Loucy (cell line): ENCODE results near the gene PLCL2.

ENCODE experiments used
- H2AFZ ChIP-seq: fragments of 200-600 bp; sonication (generic); 2 replicates; pipeline ENCODE4 v1.6.0; 2016; ENCODE audit warnings: antibody characterized with exemption, mild to moderate bottlenecking, low read length, moderate library complexity
- H3F3A ChIP-seq: fragments of 200-600 bp; 2 replicates; pipeline ENCODE4 v1.6.0; 2016; ENCODE audit warnings: antibody characterized with exemption, low read depth, mild to moderate bottlenecking
- H3K27me3 ChIP-seq: fragments of 200-600 bp; sonication (generic); 2 replicates; pipeline ENCODE4 v1.6.1; 2014; ENCODE audit warnings: low read length, mild to moderate bottlenecking; ENCODE audit not compliant: insufficient read depth, poor library complexity, severe bottlenecking
- H3K36me3 ChIP-seq: fragments of 200-600 bp; sonication (generic); 2 replicates; pipeline ENCODE4 v1.6.1; 2016; ENCODE audit warnings: low read length; ENCODE audit not compliant: insufficient read depth
- H3K4me1 ChIP-seq: fragments of 200-600 bp; sonication (generic); 2 replicates; pipeline ENCODE4 v1.5.1; 2014; ENCODE audit warnings: low read length, mild to moderate bottlenecking; ENCODE audit not compliant: insufficient read depth, poor library complexity, severe bottlenecking
- H3K4me2 ChIP-seq: fragments of 200-600 bp; sonication (generic); 2 replicates; pipeline ENCODE4 v1.6.0; 2014; ENCODE audit warnings: antibody characterized with exemption, low read length, low read depth, mild to moderate bottlenecking; ENCODE audit not compliant: poor library complexity, severe bottlenecking
- H3K4me3 ChIP-seq: fragments of 200-600 bp; sonication (generic); 2 replicates; pipeline ENCODE4 v1.5.1; 2014; ENCODE audit warnings: low read length, mild to moderate bottlenecking, mixed read lengths; ENCODE audit not compliant: poor library complexity, severe bottlenecking
- H3K79me2 ChIP-seq: fragments of 200-600 bp; sonication (generic); 2 replicates; pipeline ENCODE4 v1.6.1; 2014; ENCODE audit warnings: low read length; ENCODE audit not compliant: insufficient read depth
- H3K9ac ChIP-seq: fragments of 200-600 bp; sonication (generic); 2 replicates; pipeline ENCODE4 v1.6.0; 2014; ENCODE audit warnings: mild to moderate bottlenecking, low read depth, low read length, moderate library complexity; ENCODE audit not compliant: poor library complexity, severe bottlenecking
- H3K9me2 ChIP-seq: fragments of 200-600 bp; sonication (generic); replicated peaks from 2 replicates; pipeline ENCODE4 v1.6.1; 2016; ENCODE audit warnings: low read depth, low read length, mixed read lengths
- H3K9me3 ChIP-seq: fragments of 200-600 bp; sonication (generic); 2 replicates; pipeline ENCODE4 v1.6.1; 2014; ENCODE audit warnings: mild to moderate bottlenecking, antibody characterized with exemption, low read length, low read depth; ENCODE audit not compliant: insufficient read depth
- H4K20me1 ChIP-seq: fragments of 200-600 bp; sonication (generic); 2 replicates; pipeline ENCODE4 v1.6.0; 2014; ENCODE audit warnings: antibody characterized with exemption, low read length, mild to moderate bottlenecking; ENCODE audit not compliant: insufficient read depth, poor library complexity, severe bottlenecking
- EZH2phosphoT487 ChIP-seq: fragments of 200-600 bp; IDR thresholded peaks from 2 replicates; pipeline ENCODE4 v1.6.1; 2018; ENCODE audit warnings: antibody characterized with exemption, mild to moderate bottlenecking, moderate library complexity, borderline replicate concordance
- TF ChIP-seq, protein P1 (sequence below): fragments of 200-600 bp; sonication (generic); conservative IDR thresholded peaks from 2 replicates; pipeline ENCODE4 v1.5.1; 2014; ENCODE audit warnings: mild to moderate bottlenecking, antibody characterized with exemption, low read length

The PLCL2 gene

DNA sequence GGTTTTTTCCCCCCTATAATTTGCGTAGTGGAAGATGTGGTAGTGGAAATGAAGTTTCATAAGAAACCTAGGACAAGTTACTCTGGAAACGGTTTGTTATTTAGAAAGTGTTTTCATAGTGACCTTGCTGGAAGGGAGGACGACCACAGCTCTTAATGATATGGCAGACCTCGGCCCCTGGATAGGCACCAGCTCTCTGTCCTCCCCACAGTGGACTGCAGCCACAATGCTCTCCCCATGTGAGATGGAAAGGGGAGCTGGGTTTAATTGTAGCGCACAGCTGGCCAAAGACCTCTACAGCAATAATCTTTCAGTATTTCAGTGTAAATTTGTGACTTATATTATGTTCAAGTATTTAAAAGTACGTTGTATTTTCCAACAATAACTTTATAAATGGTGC lies 151.2 kb downstream of the PLCL2 start:
- H3K9me2 ChIP-seq, result no peaks in the 10 kb centered on the region
- H3K4me1 ChIP-seq, result no peaks in the 10 kb centered on the region
- no peaks in the 10 kb centered on the region for H3K27me3 ChIP-seq
- H3K4me3 ChIP-seq, result no peak overlapping the region
- no peaks in the 10 kb centered on the region for H4K20me1 ChIP-seq
- TF ChIP-seq, protein P1, sequence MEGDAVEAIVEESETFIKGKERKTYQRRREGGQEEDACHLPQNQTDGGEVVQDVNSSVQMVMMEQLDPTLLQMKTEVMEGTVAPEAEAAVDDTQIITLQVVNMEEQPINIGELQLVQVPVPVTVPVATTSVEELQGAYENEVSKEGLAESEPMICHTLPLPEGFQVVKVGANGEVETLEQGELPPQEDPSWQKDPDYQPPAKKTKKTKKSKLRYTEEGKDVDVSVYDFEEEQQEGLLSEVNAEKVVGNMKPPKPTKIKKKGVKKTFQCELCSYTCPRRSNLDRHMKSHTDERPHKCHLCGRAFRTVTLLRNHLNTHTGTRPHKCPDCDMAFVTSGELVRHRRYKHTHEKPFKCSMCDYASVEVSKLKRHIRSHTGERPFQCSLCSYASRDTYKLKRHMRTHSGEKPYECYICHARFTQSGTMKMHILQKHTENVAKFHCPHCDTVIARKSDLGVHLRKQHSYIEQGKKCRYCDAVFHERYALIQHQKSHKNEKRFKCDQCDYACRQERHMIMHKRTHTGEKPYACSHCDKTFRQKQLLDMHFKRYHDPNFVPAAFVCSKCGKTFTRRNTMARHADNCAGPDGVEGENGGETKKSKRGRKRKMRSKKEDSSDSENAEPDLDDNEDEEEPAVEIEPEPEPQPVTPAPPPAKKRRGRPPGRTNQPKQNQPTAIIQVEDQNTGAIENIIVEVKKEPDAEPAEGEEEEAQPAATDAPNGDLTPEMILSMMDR, result no peak
- no peak overlapping the region for H2AFZ ChIP-seq
- H3K36me3 ChIP-seq, result no peaks in the 10 kb centered on the region
- H3K9ac ChIP-seq, result no peak overlapping the region
- no peaks in the 10 kb centered on the region for H3K79me2 ChIP-seq
- H3F3A ChIP-seq, result no peaks in the 10 kb centered on the region
- no peak overlapping the region for H3K4me2 ChIP-seq
- no peaks in the 10 kb centered on the region for H3K9me3 ChIP-seq

DNA sequence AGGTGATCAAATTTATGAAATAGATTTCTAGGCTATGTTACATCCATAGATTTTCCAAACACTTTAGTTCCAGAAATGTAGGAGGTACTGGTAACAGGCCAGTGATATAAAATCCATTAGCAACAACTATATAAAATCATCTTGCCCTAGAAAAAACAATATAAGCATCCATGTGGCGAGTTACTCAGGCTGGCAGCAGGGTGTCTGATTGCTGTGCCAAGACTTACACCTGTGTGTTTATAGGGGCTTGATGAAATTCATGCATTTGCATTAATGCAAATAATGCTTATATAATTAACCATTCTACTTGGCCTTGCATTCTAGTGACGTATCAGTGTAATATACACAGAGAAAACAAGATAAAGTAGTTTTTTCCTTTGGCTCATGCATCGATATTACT lies 153.4 kb downstream of the PLCL2 start:
- H3K4me2 ChIP-seq, result no peak overlapping the region
- TF ChIP-seq, protein P1, result no peak
- no peak for TF ChIP-seq EZH2phosphoT487

GRCh38 chr3:17038900-17039553 lies 154.3 kb downstream of the PLCL2 start:
- TF ChIP-seq, protein P1, result no peak
- no peak for TF ChIP-seq EZH2phosphoT487
- no peaks in the 10 kb centered on the region for H3K36me3 ChIP-seq
- H3K79me2 ChIP-seq, result no peaks in the 10 kb centered on the region
- H3K9me3 ChIP-seq, result no peaks in the 10 kb centered on the region
- H3K9me2 ChIP-seq, result no peaks in the 10 kb centered on the region
- H3K4me2 ChIP-seq, result no peak overlapping the region
- H2AFZ ChIP-seq, result no peak overlapping the region
- no peak overlapping the region for H3K9ac ChIP-seq
- H3K27me3 ChIP-seq, result no peaks in the 10 kb centered on the region
- H4K20me1 ChIP-seq, result no peaks in the 10 kb centered on the region
- H3K4me1 ChIP-seq, result no peaks in the 10 kb centered on the region
- no peaks in the 10 kb centered on the region for H3F3A ChIP-seq
- no peak overlapping the region for H3K4me3 ChIP-seq

More for the DNA sequence above, 153.4 kb downstream of the PLCL2 start:
- no peaks in the 10 kb centered on the region for H4K20me1 ChIP-seq
- H3K9me3 ChIP-seq, result no peaks in the 10 kb centered on the region
- H3K27me3 ChIP-seq, result no peaks in the 10 kb centered on the region
- H3K9me2 ChIP-seq, result no peaks in the 10 kb centered on the region
- H3K4me1 ChIP-seq, result no peaks in the 10 kb centered on the region
- H3K4me3 ChIP-seq, result no peak overlapping the region
- no peaks in the 10 kb centered on the region for H3K36me3 ChIP-seq
- no peaks in the 10 kb centered on the region for H3K79me2 ChIP-seq
- H3K9ac ChIP-seq, result no peak overlapping the region
- H2AFZ ChIP-seq, result no peak overlapping the region
- no peaks in the 10 kb centered on the region for H3F3A ChIP-seq
